HCT116 (cell line): ENCODE data around the gene CDK14. TPM values are rescaled to one million over a fixed set of nuclear protein-coding genes. Genes with fewer than 3 reads are reported as not detected.

ENCODE experiments used
- ATAC-seq: fragments of 200-7000 bp; cut with Tn5 transposase; 2 replicates; pipeline ENCODE4 v1.9.1; 2020; ENCODE audit warnings: mild to moderate bottlenecking, moderate library complexity
- BruUV-seq: library from RNA; stranded (reverse); fragments of 400-500 nt; replicated peaks from 2 replicates; lab custom pipeline; 2021; lab: Mats Ljungman, UMichigan
- CTCF ChIA-PET: fragments of 300-600 bp; sonication (Branson Sonifier 250); formaldehyde crosslinking; loops from one replicate; lab custom pipeline; 2021; ENCODE audit warnings: antibody characterized with exemption; lab: Charles Lee
- POLR2A ChIA-PET: fragments of 300-600, 350-600 bp; sonication (Branson Sonifier 250); formaldehyde crosslinking; loops from one replicate; lab custom pipeline; 2021; ENCODE audit warnings: antibody characterized with exemption; lab: Charles Lee
- RAD21 ChIA-PET, 2 experiments: fragments of 300-600 bp; sonication (Branson Sonifier 250); formaldehyde crosslinking; loops; one replicate each; lab custom pipeline; 2023; ENCODE audit warnings: low total read pairs in 2 of 2; ENCODE audit not compliant: uncharacterized antibody in 2 of 2, unreplicated experiment in 2 of 2, low non-redundant PET in 1 of 2; lab: Charles Lee
- DNase-seq: peaks from one replicate; pipeline ENCODE4 v3.0.0-alpha.2; 2010; ENCODE audit warnings: low read depth, low spot score
- H2AFZ ChIP-seq: fragments of 200-600 bp; shearing (Covaris generic), sonication (generic); 2 replicates; pipeline ENCODE4 v1.6.1; 2017; ENCODE audit warnings: low read depth, mixed run types, mixed read lengths, antibody characterized with exemption, low read length; ENCODE audit not compliant: poor library complexity, severe bottlenecking
- H3K27ac ChIP-seq: 2 replicates; pipeline ENCODE4 v1.5.1; 2012; ENCODE audit warnings: low read depth, low read length
- H3K27me3 ChIP-seq: fragments of 200-600 bp; sonication (generic); 2 replicates; pipeline ENCODE4 v1.6.1; 2016; ENCODE audit warnings: mixed run types, low read length, mixed read lengths; ENCODE audit not compliant: insufficient read depth
- H3K36me3 ChIP-seq, 2 experiments: fragments of 200-500 bp in 1 of 2; fragments of 200-600 bp in 1 of 2; sonication (Bioruptor generic) in 1 of 2; sonication (generic) in 1 of 2; 2 replicates each; pipeline versions ENCODE4 v1.5.1 to v1.6.1; 2014 to 2016; ENCODE audit warnings: low read length in 2 of 2, inconsistent platforms in 1 of 2, mixed read lengths in 1 of 2, mixed run types in 1 of 2; ENCODE audit not compliant: insufficient read depth in 2 of 2, control insufficient read depth in 1 of 2
- H3K4me1 ChIP-seq, 2 experiments: fragments of 200-600 bp in 1 of 2; sonication (generic) in 1 of 2; 2 replicates each; pipeline versions ENCODE4 v1.5.1 to v1.6.1; 2012 to 2017; ENCODE audit warnings: low read length in 2 of 2, inconsistent platforms in 1 of 2, mild to moderate bottlenecking in 1 of 2, mixed read lengths in 1 of 2, mixed run types in 1 of 2, moderate library complexity in 1 of 2; ENCODE audit not compliant: insufficient read depth in 2 of 2, control insufficient read depth in 1 of 2
- H3K4me2 ChIP-seq: fragments of 200-600 bp; sonication (generic); 2 replicates; pipeline ENCODE4 v1.6.1; 2017; ENCODE audit warnings: mixed run types, low read length, mixed read lengths
- H3K4me3 ChIP-seq, 2 experiments: fragments of 200-600 bp in 1 of 2; sonication (generic) in 1 of 2; replicated peaks in 1 of 2; 2 replicates each; pipeline ENCODE4 v1.5.1; 2011 to 2016; ENCODE audit warnings: low read length in 2 of 2, control low read depth in 1 of 2, low read depth in 1 of 2, mild to moderate bottlenecking in 1 of 2, mixed read lengths in 1 of 2, mixed run types in 1 of 2
- H3K79me2 ChIP-seq: fragments of 200-600 bp; sonication (generic); 2 replicates; pipeline ENCODE4 v1.6.1; 2017; ENCODE audit warnings: mild to moderate bottlenecking, mixed run types, low read length, moderate library complexity, mixed read lengths; ENCODE audit not compliant: insufficient read depth
- H3K9ac ChIP-seq: fragments of 200-600 bp; sonication (generic); 2 replicates; pipeline ENCODE4 v1.6.1; 2016; ENCODE audit warnings: low read length, mixed read lengths
- H3K9me2 ChIP-seq: fragments of 200-600 bp; sonication (generic), shearing (Covaris generic); 2 replicates; pipeline ENCODE4 v1.6.1; 2017; ENCODE audit warnings: mixed run types, mild to moderate bottlenecking, moderate library complexity; ENCODE audit not compliant: insufficient read depth
- H3K9me3 ChIP-seq, 2 experiments: fragments of 200-500 bp in 1 of 2; fragments of 200-600 bp in 1 of 2; sonication (Bioruptor generic) in 1 of 2; sonication (generic) in 1 of 2; 2 replicates each; pipeline ENCODE4 v1.6.1; 2014 to 2017; ENCODE audit warnings: low read length in 2 of 2, mixed read lengths in 2 of 2, inconsistent platforms in 1 of 2, low read depth in 1 of 2, mild to moderate bottlenecking in 1 of 2, mixed run types in 1 of 2, moderate library complexity in 1 of 2; ENCODE audit not compliant: control insufficient read depth in 1 of 2, insufficient read depth in 1 of 2
- H4K20me1 ChIP-seq: fragments of 200-600 bp; sonication (generic), shearing (Covaris generic); 2 replicates; pipeline ENCODE4 v1.6.1; 2017; ENCODE audit warnings: mixed run types, mild to moderate bottlenecking, moderate library complexity; ENCODE audit not compliant: insufficient read depth
- CBX3 ChIP-seq: IDR thresholded peaks from 2 replicates; pipeline ENCODE4 v1.6.1; 2012; ENCODE audit warnings: low read depth
- CEBPB ChIP-seq: IDR thresholded peaks from 2 replicates; pipeline ENCODE4 v1.6.1; 2012; ENCODE audit warnings: low read depth
- ELF1 ChIP-seq: IDR thresholded peaks from 2 replicates; pipeline ENCODE4 v1.6.1; 2012; ENCODE audit warnings: low read depth, borderline replicate concordance
- EZH2 ChIP-seq: fragments of 200-600 bp; sonication (generic); IDR thresholded peaks from 2 replicates; pipeline ENCODE4 v1.6.1; 2017; ENCODE audit warnings: antibody characterized with exemption, mixed run types
- POLR2AphosphoS5 ChIP-seq: IDR thresholded peaks from 2 replicates; pipeline ENCODE4 v1.6.1; 2011; ENCODE audit warnings: mild to moderate bottlenecking, low read depth, low read length, moderate library complexity
- SIN3A ChIP-seq: IDR thresholded peaks from 2 replicates; pipeline ENCODE4 v1.6.1; 2012; ENCODE audit warnings: low read depth
- TCF7L2 ChIP-seq: IDR thresholded peaks from 2 replicates; pipeline ENCODE4 v1.7.0; 2011; ENCODE audit warnings: borderline replicate concordance, inconsistent platforms; ENCODE audit not compliant: insufficient read depth, insufficient read length; ENCODE audit errors: extremely low read depth
- YY1 ChIP-seq: IDR thresholded peaks from 2 replicates; pipeline ENCODE4 v1.6.1; 2011; ENCODE audit warnings: low read length, low read depth, moderate library complexity, mild to moderate bottlenecking; ENCODE audit not compliant: insufficient replicate concordance; ENCODE audit errors: extremely low read depth
- intact Hi-C: fragments of 100-400 bp; cut with micrococcal nuclease; formaldehyde crosslinking; loops from 2 replicates; pipeline ENCODE4 v1.10.0; 2022
- total RNA-seq: library from RNA; stranded (reverse); gene quantifications from one replicate; pipeline ENCODE4 v1.2.1, GENCODE V29; 2021; ENCODE audit not compliant: unreplicated experiment
- TF ChIP-seq, protein P1 (sequence below), 3 experiments: fragments of 200-600 bp in 1 of 3; sonication (generic) in 1 of 3; IDR thresholded peaks in 2 of 3; conservative IDR thresholded peaks in 1 of 3; 2 replicates each; pipeline ENCODE4 v1.5.1; 2012 to 2017; ENCODE audit warnings: low read depth in 2 of 3, low read length in 2 of 3, antibody characterized with exemption in 1 of 3, borderline replicate concordance in 1 of 3, control low read depth in 1 of 3, mild to moderate bottlenecking in 1 of 3, mixed read lengths in 1 of 3, mixed run types in 1 of 3, moderate library complexity in 1 of 3; ENCODE audit not compliant: insufficient read depth in 1 of 3

Gene CDK14
- total RNA-seq, 1 experiment from 2014 or later, result 10.2 TPM

DNA sequence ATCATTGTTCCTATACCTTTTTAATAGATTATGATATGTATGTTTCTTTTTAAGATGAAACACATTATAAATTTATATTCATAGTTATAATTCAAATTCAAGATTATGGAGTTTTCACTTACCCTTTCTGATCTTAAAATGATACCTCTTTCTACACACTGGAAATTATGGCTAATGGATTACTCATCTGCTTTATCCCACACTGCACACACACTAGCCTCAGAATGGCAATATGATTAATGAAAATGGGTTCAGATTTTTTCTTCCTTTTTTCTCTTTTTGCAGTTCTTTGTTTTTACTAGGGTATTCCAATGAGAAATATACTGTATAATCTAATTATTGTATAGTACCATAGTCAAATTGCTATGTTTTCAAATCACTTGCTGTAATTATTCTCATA lies 585.8 kb downstream of the CDK14 start:
- no peaks in the 10 kb centered on the region; the same call in 1 of the 2 replicates for H4K20me1 ChIP-seq
- H2AFZ ChIP-seq, result no peak overlapping the region
- no peaks in the 10 kb centered on the region for H3K36me3 ChIP-seq
- H3K4me1 ChIP-seq, result no peaks in the 10 kb centered on the region
- H3K27ac ChIP-seq, result no peak overlapping the region
- ChIA-PET RAD21 (no interaction called here), POLR2A (no interaction called here), CTCF (no interaction called here)
- BruUV-seq, result no TSS peak
- no peak overlapping the region for H3K4me3 ChIP-seq
- no peaks in the 10 kb centered on the region for H3K79me2 ChIP-seq
- intact Hi-C loops, result loop anchor here (1.0 kb wide), 1 partner anchor 11 kb away; no protein-coding TSS in a partner anchor
- H3K4me2 ChIP-seq, result no peak overlapping the region
- ATAC-seq (no peak), DNase-seq (no peak)
- no peaks in the 10 kb centered on the region for H3K9me3 ChIP-seq
- no peak for TF ChIP-seq CBX3
- TF ChIP-seq CEBPB, result no peak
- TF ChIP-seq ELF1, result no peak
- TF ChIP-seq EZH2, result no peak
- no peak for TF ChIP-seq YY1
- TF ChIP-seq, protein P1, sequence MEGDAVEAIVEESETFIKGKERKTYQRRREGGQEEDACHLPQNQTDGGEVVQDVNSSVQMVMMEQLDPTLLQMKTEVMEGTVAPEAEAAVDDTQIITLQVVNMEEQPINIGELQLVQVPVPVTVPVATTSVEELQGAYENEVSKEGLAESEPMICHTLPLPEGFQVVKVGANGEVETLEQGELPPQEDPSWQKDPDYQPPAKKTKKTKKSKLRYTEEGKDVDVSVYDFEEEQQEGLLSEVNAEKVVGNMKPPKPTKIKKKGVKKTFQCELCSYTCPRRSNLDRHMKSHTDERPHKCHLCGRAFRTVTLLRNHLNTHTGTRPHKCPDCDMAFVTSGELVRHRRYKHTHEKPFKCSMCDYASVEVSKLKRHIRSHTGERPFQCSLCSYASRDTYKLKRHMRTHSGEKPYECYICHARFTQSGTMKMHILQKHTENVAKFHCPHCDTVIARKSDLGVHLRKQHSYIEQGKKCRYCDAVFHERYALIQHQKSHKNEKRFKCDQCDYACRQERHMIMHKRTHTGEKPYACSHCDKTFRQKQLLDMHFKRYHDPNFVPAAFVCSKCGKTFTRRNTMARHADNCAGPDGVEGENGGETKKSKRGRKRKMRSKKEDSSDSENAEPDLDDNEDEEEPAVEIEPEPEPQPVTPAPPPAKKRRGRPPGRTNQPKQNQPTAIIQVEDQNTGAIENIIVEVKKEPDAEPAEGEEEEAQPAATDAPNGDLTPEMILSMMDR (IDR thresholded peaks at IDR 0.05 in 2 of 3, conservative IDR thresholded peaks at IDR 0.05 in 1 of 3; ENCODE audit: borderline replicate concordance in 1 of 3, insufficient read depth in 1 of 3, low read depth in 2 of 3, low read length in 2 of 3), result no peak
- no peak for TF ChIP-seq POLR2AphosphoS5
- TF ChIP-seq TCF7L2, result no peak
- TF ChIP-seq SIN3A, result no peak
- no peak overlapping the region for H3K9ac ChIP-seq
- H3K27me3 ChIP-seq, result no peaks in the 10 kb centered on the region
- no peaks in the 10 kb centered on the region for H3K9me2 ChIP-seq
